Subcutaneous abdominal adipose tissue (tissue), 5 donors: ENCODE results near the gene BCKDHB.

Experiments
- H3K27ac ChIP-seq: one replicate; pipeline ENCODE4 v1.7.0; 2013; ENCODE audit warnings: low read depth, mild to moderate bottlenecking, inconsistent platforms, low read length, moderate library complexity
- H3K27me3 ChIP-seq, 5 donors: one replicate each; pipeline ENCODE4 v1.7.0; 2013; ENCODE audit warnings: low read length in 5 of 5, inconsistent platforms in 1 of 5; ENCODE audit not compliant: control insufficient read depth in 5 of 5, insufficient read depth in 4 of 5
- H3K36me3 ChIP-seq, 5 donors: one replicate each; pipeline ENCODE4 v1.7.0; 2013; ENCODE audit warnings: low read length in 5 of 5; ENCODE audit not compliant: control insufficient read depth in 5 of 5, insufficient read depth in 5 of 5
- H3K4me1 ChIP-seq, 5 donors: one replicate each; pipeline ENCODE4 v1.7.0; 2013; ENCODE audit warnings: low read length in 5 of 5, mild to moderate bottlenecking in 3 of 5, moderate library complexity in 1 of 5; ENCODE audit not compliant: control insufficient read depth in 5 of 5, insufficient read depth in 5 of 5
- H3K4me3 ChIP-seq, 5 donors: one replicate each; pipeline ENCODE4 v1.7.0; 2013; ENCODE audit warnings: low read length in 5 of 5, low read depth in 1 of 5
- H3K9ac ChIP-seq, 5 donors: one replicate each; pipeline ENCODE4 v1.7.0; 2013; ENCODE audit warnings: low read length in 5 of 5, mild to moderate bottlenecking in 4 of 5, moderate library complexity in 3 of 5
- H3K9me3 ChIP-seq, 5 donors: one replicate each; pipeline ENCODE4 v1.7.0; 2013; ENCODE audit warnings: low read length in 5 of 5; ENCODE audit not compliant: control insufficient read depth in 5 of 5
- donor health status: healthy.
- donor health status: healthy.
- donor health status: healthy.
- donor health status: healthy.
- donor health status: healthy.

BCKDHB gene

GRCh38 chr6:80215063-80215462 is 108.6 kb downstream of the BCKDHB start:
- Histone ChIP-seq H3K9me3 (no peaks in the 10 kb centered on the region), H3K27ac (no peak overlapping the region), H3K9ac (no peak overlapping the region), H3K27me3 (no peaks in the 10 kb centered on the region), H3K4me3 (no peak overlapping the region), H3K4me1 (no peaks in the 10 kb centered on the region), H3K36me3 (no peaks in the 10 kb centered on the region)

DNA sequence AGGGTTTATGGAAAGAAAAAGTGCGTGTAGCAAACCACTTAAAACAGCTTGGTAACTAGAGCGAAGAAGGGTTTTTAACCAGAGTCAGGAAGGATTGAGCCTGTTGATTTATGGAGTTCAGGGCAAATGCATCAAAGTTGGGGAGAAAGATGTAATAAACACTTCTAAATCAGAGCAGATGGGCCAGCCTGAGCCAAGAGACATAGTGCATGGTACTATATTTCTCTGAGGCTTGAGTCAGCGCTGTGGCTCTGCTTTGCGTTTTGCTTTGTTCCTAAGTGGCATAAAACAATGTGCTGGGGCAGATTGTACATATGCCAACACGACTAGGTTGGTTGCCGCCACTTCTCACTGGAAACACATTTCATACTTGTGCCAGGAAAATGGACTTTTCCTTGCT is 111.3 kb downstream of the BCKDHB start:
- no peaks in the 10 kb centered on the region for H3K36me3 ChIP-seq
- H3K27ac ChIP-seq = no peak overlapping the region
- H3K9me3 ChIP-seq = no peaks in the 10 kb centered on the region
- H3K4me3 ChIP-seq = no peak overlapping the region
- H3K4me1 ChIP-seq = no peaks in the 10 kb centered on the region
- no peak overlapping the region for H3K9ac ChIP-seq
- H3K27me3 ChIP-seq = no peaks in the 10 kb centered on the region

DNA sequence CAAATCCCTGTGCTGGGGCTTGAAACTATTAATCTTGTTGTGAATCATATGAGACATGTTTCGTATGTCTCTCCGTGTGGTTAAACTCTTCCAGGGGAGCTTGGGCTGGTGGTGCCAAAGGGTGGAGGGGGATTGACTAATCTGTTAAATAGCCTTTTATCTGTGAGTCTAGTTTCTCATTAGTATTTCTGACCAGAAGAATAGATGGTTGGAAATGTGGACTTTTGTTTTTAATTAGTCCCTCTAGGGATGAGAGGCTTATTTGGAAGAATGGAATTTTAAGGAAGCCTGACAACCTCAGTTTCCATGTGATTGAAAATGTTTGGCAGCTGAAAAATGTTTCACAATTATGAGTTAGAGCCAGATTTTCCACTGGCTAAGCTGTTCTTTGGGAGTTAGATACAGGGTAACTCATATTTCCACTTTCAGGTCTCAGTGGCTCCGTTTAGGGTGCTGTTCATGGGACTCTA is 117.3 kb downstream of the BCKDHB start:
- Histone ChIP-seq H3K9ac (no peak overlapping the region), H3K9me3 (no peaks in the 10 kb centered on the region), H3K36me3 (no peaks in the 10 kb centered on the region), H3K4me3 (peak overlapping the region in 1 of 5 donors; percentile 37), H3K27ac (no peak overlapping the region), H3K27me3 (no peaks in the 10 kb centered on the region), H3K4me1 (peaks cover 0 to 12% (median 10%) of the 10 kb centered on the region in 5 donors)

- Histone ChIP-seq H3K27me3 (no peaks in the 10 kb centered on the region), H3K27ac (no peak overlapping the region), H3K9me3 (no peaks in the 10 kb centered on the region)
These were observed 119.7 kb downstream of the BCKDHB start for GRCh38 chr6:80226151-80226550.

DNA sequence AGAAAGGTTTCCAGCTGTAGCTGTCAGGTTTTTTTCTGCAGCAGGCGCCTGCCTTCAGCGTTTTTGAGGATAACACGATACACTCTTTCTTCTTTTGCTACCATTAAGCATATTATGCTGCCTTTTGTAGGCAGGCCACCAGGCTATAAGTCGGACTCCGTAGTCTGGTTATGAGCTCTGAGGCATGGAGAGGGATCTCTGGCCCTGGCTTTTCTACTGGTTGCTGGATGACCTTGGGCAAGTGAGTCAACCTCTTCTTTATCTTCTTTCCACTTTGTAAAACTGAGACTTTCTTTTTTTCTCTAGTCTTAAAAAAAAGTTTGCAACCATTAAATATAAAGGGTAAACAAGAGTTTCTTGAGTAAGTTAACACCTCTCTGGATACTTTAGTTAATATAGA is 120.2 kb downstream of the BCKDHB start:
- Histone ChIP-seq H3K9ac (no peak overlapping the region), H3K27ac (no peak overlapping the region), H3K9me3 (no peaks in the 10 kb centered on the region), H3K4me1 (peaks cover 0 to 12% (median 10%) of the 10 kb centered on the region in 5 donors), H3K36me3 (no peaks in the 10 kb centered on the region), H3K4me3 (no peak overlapping the region), H3K27me3 (no peaks in the 10 kb centered on the region)

More at GRCh38 chr6:80226151-80226550, 119.7 kb downstream of the BCKDHB start:
- no peak overlapping the region for H3K4me3 ChIP-seq
- no peaks in the 10 kb centered on the region for H3K36me3 ChIP-seq
- peaks cover 0 to 12% (median 10%) of the 10 kb centered on the region in 5 donors for H3K4me1 ChIP-seq
- no peak overlapping the region for H3K9ac ChIP-seq

DNA sequence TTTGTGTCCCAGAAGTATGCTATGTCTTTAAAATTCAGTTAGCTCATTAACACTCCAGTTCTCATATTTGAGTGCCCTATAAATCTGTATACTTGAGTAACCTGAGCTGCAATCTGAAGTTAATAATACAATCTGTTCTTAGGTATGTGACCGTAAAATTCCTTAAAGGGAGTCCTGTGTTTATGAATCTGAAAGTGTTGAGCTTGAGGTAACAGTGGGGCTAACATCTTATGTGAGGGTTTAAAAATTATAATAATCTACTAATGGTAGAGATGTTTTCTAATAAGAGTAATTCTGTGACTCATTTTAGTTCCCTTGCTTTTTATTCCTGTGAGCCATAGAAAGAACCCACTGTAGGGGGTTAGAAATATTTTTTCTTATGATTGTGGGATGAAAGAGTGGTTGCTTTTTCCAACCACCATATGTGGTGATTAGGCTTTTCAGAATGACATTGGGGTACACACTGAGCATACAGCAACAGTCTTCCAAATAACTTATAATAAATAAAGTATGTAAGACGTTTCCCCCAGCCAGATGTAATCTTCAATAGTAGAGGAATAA is 121.2 kb downstream of the BCKDHB start:
- H3K27me3 ChIP-seq = no peaks in the 10 kb centered on the region
- peaks cover 0 to 12% (median 10%) of the 10 kb centered on the region in 5 donors for H3K4me1 ChIP-seq
- H3K4me3 ChIP-seq = no peak overlapping the region
- no peaks in the 10 kb centered on the region for H3K36me3 ChIP-seq
- no peak overlapping the region for H3K27ac ChIP-seq
- H3K9ac ChIP-seq = no peak overlapping the region
- H3K9me3 ChIP-seq = no peaks in the 10 kb centered on the region

GRCh38 chr6:80233262-80233661 is 126.8 kb downstream of the BCKDHB start:
- Histone ChIP-seq H3K9me3 (no peaks in the 10 kb centered on the region), H3K4me1 (no peaks in the 10 kb centered on the region), H3K27me3 (no peaks in the 10 kb centered on the region), H3K9ac (no peak overlapping the region), H3K27ac (no peak overlapping the region), H3K4me3 (no peak overlapping the region), H3K36me3 (no peaks in the 10 kb centered on the region)

- Histone ChIP-seq H3K9me3 (no peaks in the 10 kb centered on the region), H3K36me3 (no peaks in the 10 kb centered on the region), H3K4me3 (no peak overlapping the region), H3K9ac (no peak overlapping the region), H3K27ac (no peak overlapping the region), H3K27me3 (no peaks in the 10 kb centered on the region), H3K4me1 (no peaks in the 10 kb centered on the region)
These were observed 127.5 kb downstream of the BCKDHB start for GRCh38 chr6:80233958-80234357.

GRCh38 chr6:80234401-80234800 is 127.9 kb downstream of the BCKDHB start:
- Histone ChIP-seq H3K4me1 (no peaks in the 10 kb centered on the region), H3K9me3 (no peaks in the 10 kb centered on the region), H3K27ac (no peak overlapping the region), H3K36me3 (no peaks in the 10 kb centered on the region), H3K27me3 (no peaks in the 10 kb centered on the region), H3K9ac (no peak overlapping the region), H3K4me3 (no peak overlapping the region)

GRCh38 chr6:80234908-80235307 is 128.4 kb downstream of the BCKDHB start:
- Histone ChIP-seq H3K9me3 (no peaks in the 10 kb centered on the region), H3K4me3 (no peak overlapping the region), H3K4me1 (no peaks in the 10 kb centered on the region), H3K9ac (no peak overlapping the region), H3K27ac (no peak overlapping the region), H3K36me3 (no peaks in the 10 kb centered on the region), H3K27me3 (no peaks in the 10 kb centered on the region)
